ENCODE data around the gene GOLGA6C. TPM values are rescaled to one million over a fixed set of nuclear protein-coding genes. Genes with fewer than 3 reads are reported as not detected.

Gene GOLGA6C
- total and polyA plus RNA-seq, 10 of the 15 experiments (the other 5 are each of a cell fraction or from before 2014, with no cell fraction given): not detected

- in situ Hi-C loops (cut with MboI): no loop called here
- Histone ChIP-seq H3K36me3 (ENCODE audit: control insufficient read depth in 2 of 2, insufficient read depth in 2 of 2, low read length in 1 of 2) (no peaks in the 10 kb centered on the region), H4K20me1 (ENCODE audit: control insufficient read depth, insufficient read depth) (no peaks in the 10 kb centered on the region), H3K9me3 (replicated peaks; ENCODE audit: control insufficient read depth, insufficient read depth, low read length) (no peaks in the 10 kb centered on the region), H2AFZ (ENCODE audit: control insufficient read depth, low read depth, low read length) (no peak overlapping the region), H3K9ac (ENCODE audit: control insufficient read depth, insufficient read depth, low read length) (no peak overlapping the region), H3K27me3 (replicated peaks in 1 of 2; ENCODE audit: control insufficient read depth in 2 of 2, insufficient read depth in 2 of 2, low read length in 1 of 2) (peaks cover 0 to 2% of the 10 kb centered on the region in 2 experiments; a peak in 2 of 4 replicates), H3K4me3 (no peak overlapping the region), H3K79me2 (ENCODE audit: control insufficient read depth, insufficient read depth, low read length) (no peaks in the 10 kb centered on the region), H3K4me2 (ENCODE audit: control insufficient read depth, insufficient read depth) (no peak overlapping the region), H3K27ac (ENCODE audit: control insufficient read depth, insufficient read depth) (no peak overlapping the region), H3K4me1 (ENCODE audit: control insufficient read depth, insufficient read depth, low read length) (no peaks in the 10 kb centered on the region)
- no peak for FAIRE-seq
- no peak for TF ChIP-seq SP1 (IDR thresholded peaks at IDR 0.05; ENCODE audit: low read depth, low read length)
- no peak for TF ChIP-seq MTA2 (IDR thresholded peaks at IDR 0.05; ENCODE audit: low read depth)
- no peak for TF ChIP-seq ELK1 (IDR thresholded peaks at IDR 0.05; ENCODE audit: low read depth, low read length)
- TF ChIP-seq POU2F2 (IDR thresholded peaks at IDR 0.05; ENCODE audit: borderline replicate concordance, low read depth, low read length): no peak
- TF ChIP-seq KAT2A (conservative IDR thresholded peaks at IDR 0.05; ENCODE audit: control insufficient read depth, low read depth, low read length): no peak
- TF ChIP-seq TCF7 (IDR thresholded peaks at IDR 0.05; ENCODE audit: borderline replicate concordance): no peak
- no peak for TF ChIP-seq ZNF384 (IDR thresholded peaks at IDR 0.05; ENCODE audit: borderline replicate concordance, low read depth, low read length)
- TF ChIP-seq POLR2AphosphoS2 (IDR thresholded peaks at IDR 0.05; ENCODE audit: low read depth, low read length): no peak
- no peak for TF ChIP-seq MLLT1 (IDR thresholded peaks at IDR 0.05)
- CTCF ChIA-PET: no interaction called here
- SMC1A ChIA-PET (ENCODE audit: uncharacterized antibody, unreplicated experiment): interaction anchor here (0.8 kb wide), 1 partner anchor 156 kb away, joined by 3 read pairs; no protein-coding TSS in a partner anchor
- POLR2A ChIA-PET: no interaction called here
- intact Hi-C loops (cut with micrococcal nuclease; ENCODE audit: unreplicated experiment): no loop called here
- RAD21 ChIA-PET (ENCODE audit: unreplicated experiment): no interaction called here
- no peak for DNase-seq (ENCODE audit: low read depth, low spot score)
- BruUV-seq (replicated peaks): no TSS peak
- 58% methylated on average over 2 of the region's 2 CpGs for WGBS (ENCODE audit: insufficient coverage, insufficient replicate concordance, low lambda C conversion rate, missing lambda C conversion rate)
- no peak for ATAC-seq
Observed at GRCh38 chr15:75230016-75230343, 28.2 kb upstream of the GOLGA6C start.
